ENCODE data around the gene TRIM52.

The TRIM52 gene

GRCh38 chr5:181255276-181255675 is 5.7 kb downstream of the TRIM52 start:
- TF ChIP-seq ZSCAN30 (tag by site-specific recombination; IDR thresholded peaks at IDR 0.05): no peak
- POLR2A ChIA-PET: interaction anchor here (0.8 kb wide), 1 partner anchor 11 kb away, joined by 3 read pairs; the partner anchor contains the start of gene RACK1
- H3K4me3 ChIP-seq (ENCODE audit: low read depth, low read length): no peak overlapping the region
- H3K27ac ChIP-seq (ENCODE audit: extremely low read depth, low read depth, low read length): no peak overlapping the region
- CTCF ChIA-PET: interaction anchor here (0.6 to 0.7 kb wide), 2 partner anchors 17 to 87 kb away, joined by 3 read pairs; no protein-coding TSS in a partner anchor
- no peaks in the 10 kb centered on the region for H3K4me1 ChIP-seq (ENCODE audit: control insufficient read depth, insufficient read depth, low read length)
- no peaks in the 10 kb centered on the region for H3K9me3 ChIP-seq (ENCODE audit: control insufficient read depth, insufficient read depth, low read depth, low read length)
- peaks cover 18 to 68% of the 10 kb centered on the region in 2 experiments for H3K36me3 ChIP-seq (ENCODE audit: control insufficient read depth in 2 of 2, insufficient read depth in 1 of 2, low read length in 2 of 2)

- no peaks in the 10 kb centered on the region for H3K9me3 ChIP-seq (ENCODE audit: control insufficient read depth, insufficient read depth, low read depth, low read length)
- peaks cover 4 to 53% of the 10 kb centered on the region in 2 experiments for H3K36me3 ChIP-seq (ENCODE audit: control insufficient read depth in 2 of 2, insufficient read depth in 1 of 2, low read length in 2 of 2)
- peak overlapping the region; percentile 89 for H3K4me3 ChIP-seq (ENCODE audit: low read depth, low read length)
- TF ChIP-seq ZBTB48 (tag by site-specific recombination; IDR thresholded peaks at IDR 0.05): peak; percentile 42; the same call in 1 of the 2 replicates
- TF ChIP-seq CTCF (tag by site-specific recombination; IDR thresholded peaks at IDR 0.05): no peak; the same call in 1 of the 2 replicates
- no peak for TF ChIP-seq ZNF580 (tag by site-specific recombination; IDR thresholded peaks at IDR 0.05)
- TF ChIP-seq ZNF530 (tag by site-specific recombination; IDR thresholded peaks at IDR 0.05; ENCODE audit: low read depth): no peak
- TF ChIP-seq SETDB1 (IDR thresholded peaks at IDR 0.05; ENCODE audit: insufficient read length, low read length): no peak
- no peak for TF ChIP-seq ZNF398 (tag by site-specific recombination; IDR thresholded peaks at IDR 0.05)
- H3K27ac ChIP-seq (ENCODE audit: extremely low read depth, low read depth, low read length): peak overlapping the region; percentile 50; the same call in 1 of the 2 replicates
- CTCF ChIA-PET: no interaction called here
- POLR2A ChIA-PET: interaction anchor here (1.5 to 4.9 kb wide), 2 partner anchors 13 to 25 kb away, joined by 4 to 47 read pairs; partner anchors contain the start of genes TRIM41 and TRIM52
- H3K4me1 ChIP-seq (ENCODE audit: control insufficient read depth, insufficient read depth, low read length): no peaks in the 10 kb centered on the region
Observed at GRCh38 chr5:181248277-181248676, 12.7 kb downstream of the TRIM52 start.

GRCh38 chr5:181246276-181247049 is 14.5 kb downstream of the TRIM52 start:
- H3K4me1 ChIP-seq (ENCODE audit: control insufficient read depth, insufficient read depth, low read length): no peaks in the 10 kb centered on the region
- peak overlapping the region; percentile 89 for H3K4me3 ChIP-seq (ENCODE audit: low read depth, low read length)
- peaks cover 4 to 55% of the 10 kb centered on the region in 2 experiments; a peak in 2 of 3 replicates for H3K36me3 ChIP-seq (ENCODE audit: control insufficient read depth in 2 of 2, insufficient read depth in 1 of 2, low read length in 2 of 2)
- ChIA-PET POLR2A (interaction anchor here (1.2 to 4.9 kb wide), 3 partner anchors 10 to 23 kb away, joined by 3 to 47 read pairs (median 7); partner anchors contain the start of genes TRIM41 and TRIM52), CTCF (no interaction called here)
- no peaks in the 10 kb centered on the region for H3K9me3 ChIP-seq (ENCODE audit: control insufficient read depth, insufficient read depth, low read depth, low read length)
- H3K27ac ChIP-seq (ENCODE audit: extremely low read depth, low read depth, low read length): peak overlapping the region; percentile 94
- TF ChIP-seq ZNF280D (tag by site-specific recombination; IDR thresholded peaks at IDR 0.05) (no peak), ZNF140 (tag by site-specific recombination; IDR thresholded peaks at IDR 0.05) (no peak), ZNF580 (tag by site-specific recombination; IDR thresholded peaks at IDR 0.05) (peak; percentile 79; the same call in 1 of the 2 replicates), MYNN (tag by site-specific recombination; IDR thresholded peaks at IDR 0.05; ENCODE audit: borderline replicate concordance) (no peak), ZFP69B (tag by site-specific recombination; IDR thresholded peaks at IDR 0.05) (peak; percentile 62; the same call in 1 of the 2 replicates), ZNF426 (tag by site-specific recombination; IDR thresholded peaks at IDR 0.05) (no peak), ZNF174 (tag by site-specific recombination; IDR thresholded peaks at IDR 0.05) (no peak), ZNF10 (tag by site-specific recombination; IDR thresholded peaks at IDR 0.05) (no peak), ZNF16 (tag by site-specific recombination; IDR thresholded peaks at IDR 0.05; ENCODE audit: low read depth) (no peak), SP7 (tag by site-specific recombination; IDR thresholded peaks at IDR 0.05) (peak; percentile 52), ZNF501 (tag by site-specific recombination; IDR thresholded peaks at IDR 0.05) (no peak), ZFHX2 (tag by site-specific recombination; conservative IDR thresholded peaks at IDR 0.05) (peak; percentile 77; the same call in 1 of the 2 replicates), GLIS2 (tag by site-specific recombination; IDR thresholded peaks at IDR 0.05) (peak; percentile 87), ZBTB20 (tag by site-specific recombination; IDR thresholded peaks at IDR 0.05) (peak; percentile 90), PBX3 (CRISPR knock-in tag; IDR thresholded peaks at IDR 0.05) (no peak), ZBTB48 (tag by site-specific recombination; IDR thresholded peaks at IDR 0.05) (no peak)
